A549 treated with Hydrocortisone at 1 μM for 4 hours (cell line): ENCODE measurements around the gene OR2F1. TPM values are rescaled to one million over a fixed set of nuclear protein-coding genes. Genes with fewer than 3 reads are reported as not detected.

ENCODE experiments used
- total RNA-seq: library from RNA; stranded (reverse); fragments of 200-300 nt; extraction: Qiagen RNA extraction; gene quantifications from 5 replicates; pipeline ENCODE4 v1.2.3, GENCODE V29; 2022

Gene OR2F1
- not detected in 5 replicates for total RNA-seq

GRCh38 chr7:143954544-143954943 lies at the start of gene OR2F1:
TSS of gene OR2F1 (plus strand) at chr7:143954844. CDS start at chr7:143959971, 5,127 bp downstream.

GRCh38 chr7:143934526-143935325 lies 19.9 kb upstream of the OR2F1 start, which contains the start of gene OR2F2:
TSS of gene OR2F2 (plus strand) at chr7:143935233. CDS start at chr7:143935233, 0 bp downstream.

DNA sequence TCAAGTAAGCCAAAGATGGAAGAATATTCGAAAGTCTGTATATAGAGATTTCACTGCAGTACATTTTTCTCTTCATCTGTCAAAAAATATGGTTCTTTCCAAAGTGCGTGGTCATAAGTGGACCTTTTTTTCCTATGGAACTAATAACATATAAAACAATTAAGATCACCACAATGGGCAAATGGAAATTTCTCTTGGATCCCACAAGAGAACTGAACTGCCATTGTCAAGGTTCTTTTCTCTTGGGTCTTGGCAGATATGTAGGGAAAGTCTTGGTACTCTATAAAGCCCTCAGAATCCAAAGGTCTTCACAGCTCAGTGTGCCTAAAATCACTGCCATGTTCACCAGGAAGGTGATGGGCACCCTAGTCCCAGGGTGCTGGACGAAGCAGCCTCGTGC lies 45.4 kb downstream of the OR2F1 start, which contains the start of gene OR6B1:
Gene OR6B1 (plus strand): TSS at position 301 of the 400 bp plus-strand sequence. CDS start 3,677 bp downstream, outside the sequence.

Other genes with a start within 250 kb of the OR2F1 start
- 0.05 TPM in 1 of 5 replicates, not detected in the others for gene CTAGE6, start 197.1 kb upstream of the OR2F1 start, total RNA-seq
- 12.0 to 22.0 TPM (median 18.2 TPM) in 5 replicates for gene TCAF1, start 52.7 kb upstream of the OR2F1 start, total RNA-seq
- gene OR2F2, start 19.6 kb upstream of the OR2F1 start, total RNA-seq = not detected in 5 replicates
- gene OR6B1, start 45.5 kb downstream of the OR2F1 start, total RNA-seq = not detected in 5 replicates
- not detected in 5 replicates for gene OR2A5, start 94.1 kb downstream of the OR2F1 start, total RNA-seq
- gene OR2A25, start 115.0 kb downstream of the OR2F1 start, total RNA-seq = not detected in 5 replicates
- gene OR2A12, start 131.4 kb downstream of the OR2F1 start, total RNA-seq = not detected in 5 replicates
- gene OR2A2, start 154.7 kb downstream of the OR2F1 start, total RNA-seq = not detected in 5 replicates
- not detected in 5 replicates for gene OR2A14, start 168.3 kb downstream of the OR2F1 start, total RNA-seq
- gene CTAGE4, start 228.6 kb downstream of the OR2F1 start, total RNA-seq = 0.03 TPM in 1 of 5 replicates, not detected in the others
- gene ARHGEF35, start 241.0 kb downstream of the OR2F1 start, total RNA-seq = 0.37 to 0.68 TPM (median 0.39 TPM) in 5 replicates